ENCODE results near the gene TACR2.

DNA sequence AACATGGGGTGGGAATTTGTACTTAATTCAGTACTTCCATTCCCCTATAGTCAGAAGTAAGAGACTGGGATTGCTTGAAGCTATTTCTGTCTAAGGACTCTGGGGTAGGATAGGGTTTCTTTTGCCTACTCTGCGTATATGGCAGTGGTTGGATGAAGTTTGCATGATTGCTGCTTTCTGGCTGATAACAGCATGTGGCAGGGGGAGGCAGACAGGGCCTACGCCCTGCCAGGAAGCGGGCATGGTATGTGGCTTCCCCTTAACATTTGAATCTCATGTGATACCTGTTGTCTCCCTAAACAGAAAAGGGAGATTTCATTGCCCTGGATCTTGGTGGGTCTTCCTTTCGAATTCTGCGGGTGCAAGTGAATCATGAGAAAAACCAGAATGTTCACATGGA lies 57.1 kb downstream of the TACR2 start:
- TF ChIP-seq, protein P1, sequence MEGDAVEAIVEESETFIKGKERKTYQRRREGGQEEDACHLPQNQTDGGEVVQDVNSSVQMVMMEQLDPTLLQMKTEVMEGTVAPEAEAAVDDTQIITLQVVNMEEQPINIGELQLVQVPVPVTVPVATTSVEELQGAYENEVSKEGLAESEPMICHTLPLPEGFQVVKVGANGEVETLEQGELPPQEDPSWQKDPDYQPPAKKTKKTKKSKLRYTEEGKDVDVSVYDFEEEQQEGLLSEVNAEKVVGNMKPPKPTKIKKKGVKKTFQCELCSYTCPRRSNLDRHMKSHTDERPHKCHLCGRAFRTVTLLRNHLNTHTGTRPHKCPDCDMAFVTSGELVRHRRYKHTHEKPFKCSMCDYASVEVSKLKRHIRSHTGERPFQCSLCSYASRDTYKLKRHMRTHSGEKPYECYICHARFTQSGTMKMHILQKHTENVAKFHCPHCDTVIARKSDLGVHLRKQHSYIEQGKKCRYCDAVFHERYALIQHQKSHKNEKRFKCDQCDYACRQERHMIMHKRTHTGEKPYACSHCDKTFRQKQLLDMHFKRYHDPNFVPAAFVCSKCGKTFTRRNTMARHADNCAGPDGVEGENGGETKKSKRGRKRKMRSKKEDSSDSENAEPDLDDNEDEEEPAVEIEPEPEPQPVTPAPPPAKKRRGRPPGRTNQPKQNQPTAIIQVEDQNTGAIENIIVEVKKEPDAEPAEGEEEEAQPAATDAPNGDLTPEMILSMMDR (IDR thresholded peaks at IDR 0.05; ENCODE audit: low read depth, low read length): no peak
- TF ChIP-seq, protein P2, sequence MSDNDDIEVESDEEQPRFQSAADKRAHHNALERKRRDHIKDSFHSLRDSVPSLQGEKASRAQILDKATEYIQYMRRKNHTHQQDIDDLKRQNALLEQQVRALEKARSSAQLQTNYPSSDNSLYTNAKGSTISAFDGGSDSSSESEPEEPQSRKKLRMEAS (IDR thresholded peaks at IDR 0.05; ENCODE audit: low read depth, low read length): no peak
- TF ChIP-seq MYC (IDR thresholded peaks at IDR 0.05; ENCODE audit: low read depth, low read length) (no peak), POLR2A (IDR thresholded peaks at IDR 0.05; ENCODE audit: extremely low read depth, insufficient read length) (no peak)

All from NB4 (cell line).